Urinary bladder (tissue), 4 donors: Measurements from ENCODE around the gene TMEM267. TPM values are rescaled to one million over a fixed set of nuclear protein-coding genes. Genes with fewer than 3 reads are reported as not detected.
"Not testable (repeated sequence)": the region's sequence is repeated elsewhere in the genome, so short reads cannot be mapped to it uniquely, and the experiment has no call there.

Source experiments
- DNase-seq: peaks from one replicate; pipeline ENCODE4 v3.0.0-alpha.2; 2015; ENCODE audit errors: extremely low spot score
- H3K27ac ChIP-seq: one replicate; pipeline ENCODE4 v1.5.1; 2013; ENCODE audit warnings: low read depth, mild to moderate bottlenecking, moderate library complexity
- H3K36me3 ChIP-seq: one replicate; pipeline ENCODE4 v1.6.1; 2013; ENCODE audit warnings: mild to moderate bottlenecking, moderate library complexity; ENCODE audit not compliant: insufficient read depth
- H3K4me1 ChIP-seq: one replicate; pipeline ENCODE4 v1.6.1; 2013; ENCODE audit warnings: mild to moderate bottlenecking, moderate library complexity; ENCODE audit not compliant: insufficient read depth
- H3K4me3 ChIP-seq: one replicate; pipeline ENCODE4 v1.5.1; 2013; ENCODE audit warnings: low read depth, low read length
- WGBS: extraction: QIAGEN DNeasy Blood & Tissue Kit; methylation state at CpG from one replicate; pipeline ENCODE4 v1.1.7; 2013; 5-methylcytosine and 5-hydroxymethylcytosine counted together
- polyA plus RNA-seq: library from polyadenylated mRNA; stranded (reverse); fragments of 200-250 nt; gene quantifications from one replicate; pipeline ENCODE4 v1.2.3, GENCODE V29; 2013
- total RNA-seq: library from RNA; depleted of rRNA; stranded (reverse); fragments of >200 nt; gene quantifications from one replicate; pipeline ENCODE4 v1.2.3, GENCODE V29; 2014
- donor health status: healthy with polysubstance abuse.
- donor health status: healthy.

TMEM267 gene
- total and polyA plus RNA-seq, 2 donors = 10.6 to 14.2 TPM

DNA sequence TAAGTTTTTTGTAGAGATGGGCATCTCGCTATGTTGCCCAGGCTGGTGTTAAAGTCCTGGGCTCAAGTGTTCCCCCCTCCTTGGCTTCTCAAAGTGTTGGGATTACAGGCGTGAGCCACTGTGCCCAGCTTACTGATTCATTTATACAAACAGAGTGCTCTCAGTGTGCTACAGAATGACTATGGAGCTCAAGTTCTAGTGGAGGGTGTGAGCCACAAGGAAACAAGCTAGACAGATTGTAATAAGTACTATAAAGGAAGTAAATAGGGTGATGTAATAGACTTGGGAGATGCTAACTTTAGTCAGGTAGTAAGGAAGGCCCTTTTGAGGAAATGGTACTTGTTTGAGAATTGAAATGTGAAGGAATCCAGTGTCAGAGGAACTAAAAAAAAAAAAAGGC lies 1.7 kb upstream of the TMEM267 start:
- H3K4me1 ChIP-seq = peaks cover 2% of the 10 kb centered on the region
- no peak overlapping the region for H3K27ac ChIP-seq
- no peaks in the 10 kb centered on the region for H3K36me3 ChIP-seq
- WGBS = 95% methylated on average over 2 of the region's 2 CpGs
- H3K4me3 ChIP-seq = no peak overlapping the region
- DNase-seq = no peak

DNA sequence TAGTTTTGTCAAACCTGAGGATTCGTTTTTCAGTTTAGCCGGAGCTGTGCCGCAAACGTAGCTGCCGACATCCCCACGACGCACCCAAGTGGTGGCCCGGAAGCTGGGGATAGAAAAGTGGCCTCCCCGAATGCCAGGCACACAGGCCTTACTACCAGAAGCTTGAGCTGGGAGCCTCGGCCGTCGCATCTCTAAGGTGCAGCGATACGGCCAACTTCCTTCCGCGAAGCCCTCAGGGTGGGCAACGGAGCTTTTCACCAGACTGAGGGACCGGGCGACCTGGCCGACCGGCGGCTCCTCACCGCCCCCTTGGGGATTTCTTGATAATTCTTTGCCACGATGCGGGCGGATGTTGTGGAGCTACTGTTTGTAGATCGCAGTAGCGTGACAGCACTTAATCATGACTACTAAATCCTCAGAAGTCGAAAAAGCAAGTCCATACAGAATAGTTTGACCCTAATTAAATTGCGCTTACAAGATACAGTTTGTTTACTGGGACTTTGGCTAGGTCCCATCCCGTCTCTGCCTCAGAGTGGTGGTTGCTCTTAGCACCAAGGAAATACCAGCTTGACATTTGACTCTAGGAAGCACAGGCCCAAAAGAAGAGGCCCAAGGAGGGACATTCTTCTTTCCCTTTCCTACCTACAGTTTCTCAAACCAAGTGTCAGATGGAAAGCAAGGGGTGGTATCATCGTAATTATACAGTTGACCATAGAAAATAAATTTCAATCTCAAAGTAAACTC lies 613 bp upstream of the TMEM267 start:
- Histone ChIP-seq H3K4me1 (peaks cover 2% of the 10 kb centered on the region), H3K4me3 (peak overlapping the region; percentile 72), H3K36me3 (no peaks in the 10 kb centered on the region), H3K27ac (peak overlapping the region; percentile 95)
- peak; percentile 67 for DNase-seq
- 3% methylated on average over 32 of the region's 32 CpGs for WGBS

GRCh38 chr5:43482490-43483297 lies 971 bp downstream of the TMEM267 start:
- 30% methylated on average over 6 of the region's 6 CpGs for WGBS
- H3K4me3 ChIP-seq = peak overlapping the region; percentile 72
- H3K27ac ChIP-seq = no peak overlapping the region
- no peaks in the 10 kb centered on the region for H3K36me3 ChIP-seq
- DNase-seq = no peak
- peaks cover 2% of the 10 kb centered on the region for H3K4me1 ChIP-seq

- WGBS = 93% methylated on average over 6 of the region's 6 CpGs
- no peak for DNase-seq
- Histone ChIP-seq H3K27ac (no peak overlapping the region), H3K36me3 (no peaks in the 10 kb centered on the region), H3K4me1 (no peaks in the 10 kb centered on the region), H3K4me3 (no peak overlapping the region)
Measured at GRCh38 chr5:43469671-43470391, 13.8 kb downstream of the TMEM267 start.

DNA sequence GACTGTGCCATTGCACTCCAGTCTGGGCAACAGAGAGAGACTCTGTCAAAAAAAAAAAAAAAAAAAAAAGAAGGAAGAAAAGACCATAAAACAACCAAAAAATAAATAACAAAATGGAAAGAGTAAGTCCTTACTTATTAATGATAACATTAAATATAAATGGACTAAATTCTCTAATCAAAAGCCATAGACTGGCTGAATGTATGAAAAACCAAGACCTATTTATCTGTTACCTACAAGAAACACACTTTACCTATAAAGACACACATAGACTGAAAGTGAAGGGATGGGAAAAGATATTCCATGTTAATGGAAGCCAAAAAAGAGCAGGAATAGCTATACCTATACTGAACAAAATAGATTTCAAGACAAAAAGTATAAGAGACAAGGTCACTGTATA lies 16.6 kb downstream of the TMEM267 start:
- H3K36me3 ChIP-seq = no peaks in the 10 kb centered on the region
- no peak overlapping the region for H3K27ac ChIP-seq
- no peak overlapping the region for H3K4me3 ChIP-seq
- DNase-seq = no peak
- H3K4me1 ChIP-seq = no peaks in the 10 kb centered on the region

DNA sequence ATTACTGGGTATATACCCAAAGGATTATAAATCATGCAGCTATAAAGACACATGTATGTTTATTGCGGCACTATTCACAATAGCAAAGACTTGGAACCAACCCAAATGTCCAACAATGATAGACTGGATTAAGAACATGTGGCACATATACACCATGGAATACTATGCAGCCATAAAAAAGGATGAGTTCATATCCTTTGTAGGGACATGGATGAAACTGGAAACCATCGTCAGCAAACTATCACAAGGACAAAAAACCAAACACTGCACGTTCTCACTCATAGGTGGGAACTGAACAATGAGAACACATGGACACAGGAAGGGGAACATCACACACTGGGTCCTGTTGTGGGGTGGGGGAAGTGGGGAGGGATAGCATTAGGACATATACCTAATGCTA lies 18.2 kb downstream of the TMEM267 start:
- not testable (repeated sequence) for H3K4me1 ChIP-seq, H3K4me3 ChIP-seq, DNase-seq, H3K36me3 ChIP-seq, H3K27ac ChIP-seq
- 95% methylated on average over 3 of the region's 3 CpGs for WGBS

DNA sequence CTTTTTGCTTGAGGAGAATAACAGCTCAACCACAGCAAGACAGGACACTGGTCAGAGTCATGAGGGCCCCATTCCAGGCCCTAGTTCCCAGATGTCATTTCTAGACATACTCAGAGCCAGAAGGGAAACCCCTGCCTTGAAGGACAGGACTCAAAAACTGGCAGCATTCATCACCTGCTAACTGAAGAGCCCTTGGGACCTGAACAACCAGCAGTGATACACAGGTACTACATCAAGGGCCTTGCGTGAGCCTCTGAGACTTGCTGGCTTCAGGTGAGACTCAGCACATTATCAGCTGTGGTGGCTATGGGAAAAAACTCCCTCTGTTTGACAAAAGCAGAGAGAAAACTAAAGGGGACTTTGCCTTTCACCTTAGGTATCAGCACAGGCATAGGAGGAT lies 22.6 kb downstream of the TMEM267 start:
- DNase-seq = no peak
- 100% methylated on average over 1 of the region's 1 CpG for WGBS
- no peaks in the 10 kb centered on the region for H3K36me3 ChIP-seq
- H3K4me1 ChIP-seq = no peaks in the 10 kb centered on the region
- no peak overlapping the region for H3K27ac ChIP-seq
- no peak overlapping the region for H3K4me3 ChIP-seq

DNA sequence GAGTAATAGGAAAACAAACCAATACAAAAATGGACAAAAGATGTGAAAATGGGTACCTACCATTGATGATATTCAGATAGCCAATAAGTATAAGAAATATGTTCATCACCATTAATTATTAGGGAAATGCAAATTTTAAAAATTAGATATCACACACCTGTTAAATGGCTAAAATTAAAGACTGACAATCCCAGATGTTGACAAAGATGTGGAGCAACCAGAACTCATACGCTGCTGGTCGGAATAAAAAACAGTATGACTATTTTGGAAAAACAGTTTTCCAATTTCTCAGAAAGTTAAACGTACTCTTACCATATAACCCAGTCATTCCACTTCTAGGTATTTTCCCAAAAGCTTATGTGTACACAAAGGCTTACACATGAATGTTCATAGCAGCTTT lies 27.1 kb downstream of the TMEM267 start:
- DNase-seq = no peak
- H3K4me3 ChIP-seq = no peak overlapping the region
- 94% methylated on average over 3 of the region's 3 CpGs for WGBS

GRCh38 chr5:43441575-43441974 lies 42.1 kb downstream of the TMEM267 start:
- H3K4me3 ChIP-seq, H3K27ac ChIP-seq, DNase-seq, H3K4me1 ChIP-seq, H3K36me3 ChIP-seq: not testable (repeated sequence)

More for the DNA sequence above, 27.1 kb downstream of the TMEM267 start:
- Histone ChIP-seq H3K27ac (no peak overlapping the region), H3K36me3 (no peaks in the 10 kb centered on the region), H3K4me1 (no peaks in the 10 kb centered on the region)

- Histone ChIP-seq H3K27ac (no peak overlapping the region), H3K4me3 (no peak overlapping the region), H3K4me1 (no peaks in the 10 kb centered on the region), H3K36me3 (no peaks in the 10 kb centered on the region)
- 94% methylated on average over 3 of the region's 3 CpGs for WGBS
- DNase-seq = no peak
Measured at GRCh38 chr5:43437062-43437660, 46.5 kb downstream of the TMEM267 start.

DNA sequence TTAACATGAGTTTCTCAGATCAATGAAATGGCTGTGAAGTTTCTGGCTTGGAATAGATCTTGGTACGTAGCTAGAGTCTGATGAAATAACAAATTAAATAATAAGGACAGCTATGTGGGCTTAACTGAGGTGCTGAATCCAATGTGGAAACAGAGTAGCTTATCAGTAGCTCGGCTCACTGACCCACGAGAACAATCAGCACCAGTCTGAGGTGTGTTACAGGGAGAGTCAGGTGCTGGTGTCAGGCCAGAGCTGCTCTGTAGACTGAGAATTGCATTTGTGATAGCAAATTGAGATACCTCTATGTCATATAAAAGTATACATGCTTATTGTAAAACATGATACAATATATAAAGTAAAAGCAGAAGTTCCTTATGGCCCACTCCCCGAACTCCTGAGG lies 50.3 kb downstream of the TMEM267 start:
- Histone ChIP-seq H3K27ac (no peak overlapping the region), H3K36me3 (no peaks in the 10 kb centered on the region), H3K4me3 (no peak overlapping the region), H3K4me1 (no peaks in the 10 kb centered on the region)
- no peak for DNase-seq
- WGBS = 67% methylated on average over 4 of the region's 4 CpGs

DNA sequence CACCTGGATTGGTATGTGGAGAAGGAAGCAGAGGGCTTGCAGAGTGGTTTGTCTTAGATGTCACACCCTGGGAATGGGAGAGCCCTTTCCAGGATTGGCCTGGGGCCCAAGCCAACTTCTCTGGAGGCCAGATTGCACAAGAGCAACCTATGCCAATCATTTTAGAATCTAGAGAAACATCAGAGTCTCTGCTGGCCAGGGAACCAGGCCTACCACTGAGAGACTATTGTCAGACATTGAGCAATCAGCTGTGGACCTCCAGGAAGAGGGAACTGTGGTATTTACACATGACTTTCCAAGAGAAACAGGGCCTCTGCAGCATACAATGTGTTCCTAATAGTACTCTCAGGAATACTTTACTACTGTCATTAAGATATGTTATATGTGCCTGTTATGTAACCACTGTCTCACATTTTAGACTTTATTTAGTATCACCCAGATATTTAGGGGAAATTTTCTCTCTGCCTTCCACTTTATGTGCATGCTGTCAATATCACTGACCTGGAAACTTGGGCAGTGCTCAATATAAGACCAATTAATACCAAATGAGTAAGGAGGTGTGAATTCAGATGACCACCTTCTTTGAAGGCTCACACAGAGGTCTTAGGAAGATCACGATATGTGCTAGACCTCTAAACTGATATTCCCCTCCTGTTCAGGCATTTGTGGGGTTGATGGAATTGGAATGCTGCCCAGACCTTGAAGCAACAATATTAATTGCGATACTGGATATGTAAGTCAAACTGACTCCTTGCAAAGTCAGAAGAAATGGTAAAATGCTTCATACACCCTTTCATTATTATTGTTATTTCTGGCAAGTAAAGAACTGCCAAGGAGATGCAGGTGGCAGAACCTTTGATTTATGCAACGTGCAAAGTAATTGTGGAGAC lies 50.9 kb downstream of the TMEM267 start:
- H3K4me3 ChIP-seq = no peak overlapping the region
- H3K36me3 ChIP-seq = no peaks in the 10 kb centered on the region
- DNase-seq = no peak
- 51% methylated on average over 3 of the region's 3 CpGs for WGBS
- no peaks in the 10 kb centered on the region for H3K4me1 ChIP-seq
- H3K27ac ChIP-seq = no peak overlapping the region

DNA sequence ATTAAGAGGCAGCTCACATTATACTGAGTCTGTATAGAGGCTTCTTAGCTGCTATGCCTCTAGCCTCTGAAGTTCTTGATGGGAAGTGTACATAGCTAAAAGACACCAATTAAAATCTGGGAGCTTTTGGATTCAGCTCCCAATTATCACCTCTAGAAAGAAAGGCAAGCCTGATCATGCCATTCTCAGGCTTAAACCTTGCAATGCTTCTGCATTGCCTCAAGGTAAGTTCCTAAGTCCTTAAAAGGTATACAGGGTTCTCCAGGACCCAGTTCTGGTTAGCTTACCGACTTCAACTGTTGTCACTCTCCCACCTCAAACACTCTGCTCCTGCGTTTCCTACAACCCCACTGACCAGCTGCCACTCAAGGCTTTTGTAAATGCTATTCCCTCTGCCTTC lies 54.0 kb downstream of the TMEM267 start:
- Histone ChIP-seq H3K27ac (no peak overlapping the region), H3K4me3 (no peak overlapping the region), H3K36me3 (no peaks in the 10 kb centered on the region), H3K4me1 (no peaks in the 10 kb centered on the region)
- no peak for DNase-seq
- WGBS = 87% methylated on average over 2 of the region's 2 CpGs
